HEK293 (cell line): ENCODE data around the gene STEAP1B.

Experiments used
- CTCF ChIA-PET: fragments of 350-600 bp; formaldehyde crosslinking; extraction: SDS; loops from one replicate; lab custom pipeline; 2021; ENCODE audit warnings: antibody characterized with exemption; lab: Yijun Ruan, JAX
- POLR2A ChIA-PET: fragments of 300-600 bp; formaldehyde crosslinking; extraction: SDS; loops from one replicate; lab custom pipeline; 2020; ENCODE audit warnings: antibody characterized with exemption, inconsistent platforms; lab: Yijun Ruan, JAX
- H3K27ac ChIP-seq: fragments of 200-500 bp; sonication (Bioruptor generic); 2 replicates; pipeline ENCODE4 v1.5.1; 2014; ENCODE audit warnings: low read depth, low read length, control low read depth, inconsistent platforms; ENCODE audit errors: extremely low read depth
- H3K36me3 ChIP-seq, 2 experiments: fragments of 200-500 bp in 1 of 2; sonication (Bioruptor generic) in 1 of 2; 1 replicate in 1 of 2; 2 replicates in 1 of 2; pipeline ENCODE4 v1.5.1; 2014 to 2017; ENCODE audit warnings: inconsistent platforms in 2 of 2, low read length in 2 of 2; ENCODE audit not compliant: control insufficient read depth in 2 of 2, insufficient read depth in 1 of 2
- H3K4me1 ChIP-seq: fragments of 200-500 bp; sonication (Bioruptor generic); 2 replicates; pipeline ENCODE4 v1.5.1; 2014; ENCODE audit warnings: mild to moderate bottlenecking, low read length, inconsistent platforms; ENCODE audit not compliant: control insufficient read depth, insufficient read depth
- H3K4me3 ChIP-seq: 2 replicates; pipeline ENCODE4 v1.5.1; 2011; ENCODE audit warnings: low read depth, mild to moderate bottlenecking, control low read depth, low read length, moderate library complexity
- H3K9me3 ChIP-seq: fragments of 200-500 bp; sonication (Bioruptor generic); 2 replicates; pipeline ENCODE4 v1.5.1; 2014; ENCODE audit warnings: low read depth, low read length, inconsistent platforms; ENCODE audit not compliant: control insufficient read depth, insufficient read depth
- GLI4 ChIP-seq: fragments of 450-650 bp; formaldehyde crosslinking; IDR thresholded peaks from 2 replicates; pipeline ENCODE4 v1.5.1; 2016; ENCODE audit warnings: missing biosample characterization, missing genetic modification characterization
- GLIS1 ChIP-seq: fragments of 450-650 bp; formaldehyde crosslinking; IDR thresholded peaks from 2 replicates; pipeline ENCODE4 v1.5.1; 2016; ENCODE audit warnings: missing biosample characterization, missing genetic modification characterization
- HOXC10 ChIP-seq: sonication (generic); formaldehyde crosslinking; IDR thresholded peaks from 2 replicates; pipeline ENCODE4 v1.8.1; 2023; ENCODE audit warnings: mild to moderate bottlenecking, missing genetic modification reagents
- IKZF3 ChIP-seq: fragments of 450-650 bp; IDR thresholded peaks from 2 replicates; pipeline ENCODE4 v1.5.0; 2018; ENCODE audit warnings: missing biosample characterization, mild to moderate bottlenecking, missing genetic modification characterization, moderate library complexity
- KLF7 ChIP-seq: fragments of 450-650 bp; formaldehyde crosslinking; IDR thresholded peaks from 2 replicates; pipeline ENCODE4 v1.5.1; 2016; ENCODE audit warnings: missing biosample characterization, missing genetic modification characterization, borderline replicate concordance
- REST ChIP-seq: fragments of 450-650 bp; formaldehyde crosslinking; IDR thresholded peaks from 2 replicates; pipeline ENCODE4 v1.5.1; 2016; ENCODE audit warnings: missing biosample characterization, missing genetic modification characterization
- SP2 ChIP-seq: fragments of 450-650 bp; formaldehyde crosslinking; IDR thresholded peaks from 2 replicates; pipeline ENCODE4 v1.5.1; 2016; ENCODE audit warnings: missing biosample characterization, missing genetic modification characterization
- ZNF10 ChIP-seq: fragments of 450-650 bp; formaldehyde crosslinking; IDR thresholded peaks from 2 replicates; pipeline ENCODE4 v1.5.1; 2017; ENCODE audit warnings: missing biosample characterization, missing genetic modification characterization
- ZNF175 ChIP-seq: fragments of 450-650 bp; formaldehyde crosslinking; IDR thresholded peaks from 2 replicates; pipeline ENCODE4 v1.5.1; 2016; ENCODE audit warnings: missing biosample characterization, missing genetic modification characterization
- ZNF335 ChIP-seq: fragments of 450-650 bp; formaldehyde crosslinking; conservative IDR thresholded peaks from 2 replicates; pipeline ENCODE4 v1.5.1; 2016; ENCODE audit warnings: missing biosample characterization, missing genetic modification characterization
- ZNF354C ChIP-seq: fragments of 450-650 bp; formaldehyde crosslinking; IDR thresholded peaks from 2 replicates; pipeline ENCODE4 v1.5.1; 2016; ENCODE audit warnings: missing biosample characterization, missing genetic modification characterization, low read depth, borderline replicate concordance
- ZNF521 ChIP-seq: fragments of 450-650 bp; formaldehyde crosslinking; IDR thresholded peaks from 2 replicates; pipeline ENCODE4 v1.5.1; 2017; ENCODE audit warnings: missing biosample characterization, mild to moderate bottlenecking, missing genetic modification characterization
- ZNF530 ChIP-seq: fragments of 450-650 bp; formaldehyde crosslinking; IDR thresholded peaks from 2 replicates; pipeline ENCODE4 v1.5.1; 2016; ENCODE audit warnings: low read depth, missing biosample characterization, missing genetic modification characterization
- ZNF549 ChIP-seq: fragments of 450-650 bp; IDR thresholded peaks from 2 replicates; pipeline ENCODE4 v1.5.1; 2018; ENCODE audit warnings: missing biosample characterization, missing genetic modification characterization, mild to moderate bottlenecking, inconsistent platforms, moderate library complexity
- ZNF596 ChIP-seq: fragments of 450-650 bp; IDR thresholded peaks from 2 replicates; pipeline ENCODE4 v1.5.0; 2018; ENCODE audit warnings: missing biosample characterization, mild to moderate bottlenecking, missing genetic modification characterization, moderate library complexity
- ZNF610 ChIP-seq: fragments of 450-650 bp; formaldehyde crosslinking; IDR thresholded peaks from 2 replicates; pipeline ENCODE4 v1.5.1; 2016; ENCODE audit warnings: missing biosample characterization, missing genetic modification characterization, borderline replicate concordance
- ZNF654 ChIP-seq: fragments of 450-650 bp; formaldehyde crosslinking; IDR thresholded peaks from 2 replicates; pipeline ENCODE4 v1.5.1; 2016; ENCODE audit warnings: low read depth, missing biosample characterization, missing genetic modification characterization
- ZNF660 ChIP-seq: fragments of 450-650 bp; IDR thresholded peaks from 2 replicates; pipeline ENCODE4 v1.5.1; 2018; ENCODE audit warnings: missing biosample characterization, mild to moderate bottlenecking, missing genetic modification characterization
- ZNF670 ChIP-seq: fragments of 450-650 bp; formaldehyde crosslinking; IDR thresholded peaks from 2 replicates; pipeline ENCODE4 v1.5.1; 2016; ENCODE audit warnings: missing biosample characterization, missing genetic modification characterization, low read depth
- ZSCAN23 ChIP-seq: fragments of 450-650 bp; formaldehyde crosslinking; IDR thresholded peaks from 2 replicates; pipeline ENCODE4 v1.5.1; 2016; ENCODE audit warnings: missing biosample characterization, missing genetic modification characterization

Gene STEAP1B

DNA sequence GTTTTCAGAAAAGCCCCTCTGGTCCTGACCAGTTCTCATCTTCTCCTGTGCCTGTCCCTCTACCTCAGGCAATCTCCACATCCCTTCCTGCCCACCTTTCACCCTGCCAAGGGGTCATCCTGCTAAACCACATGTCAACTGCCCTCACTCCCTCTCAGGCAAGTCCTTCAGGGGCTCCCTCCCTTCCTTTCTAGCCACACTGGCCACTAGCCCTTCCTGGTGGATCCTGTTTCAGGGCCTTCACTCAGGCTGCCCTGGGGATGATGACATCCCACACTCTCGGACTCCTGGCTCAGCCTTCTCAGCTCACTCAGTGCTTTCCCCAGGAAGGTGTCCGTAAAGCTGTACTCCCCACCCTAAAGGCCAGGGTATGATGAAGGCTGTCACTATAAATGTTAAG lies 13.4 kb downstream of the STEAP1B start (continued):
- TF ChIP-seq ZNF670 (tag by site-specific recombination) (no peak), ZNF335 (tag by site-specific recombination) (no peak)

GRCh38 chr7:22485189-22485588 lies 14.8 kb downstream of the STEAP1B start:
- ChIA-PET CTCF (interaction anchor here (0.7 to 4.3 kb wide), 6 partner anchors 26 to 382 kb away, joined by 3 to 21 read pairs (median 4); no protein-coding TSS in a partner anchor), POLR2A (no interaction called here)
- Histone ChIP-seq H3K27ac (no peak overlapping the region), H3K4me1 (no peaks in the 10 kb centered on the region), H3K9me3 (no peaks in the 10 kb centered on the region), H3K4me3 (no peak overlapping the region), H3K36me3 (no peaks in the 10 kb centered on the region)
- no peak for TF ChIP-seq ZNF549 (tag by site-specific recombination)
- no peak for TF ChIP-seq ZNF596
- TF ChIP-seq ZNF610 (tag by site-specific recombination), result no peak
- no peak for TF ChIP-seq ZNF10 (tag by site-specific recombination)
- no peak for TF ChIP-seq ZNF354C
- TF ChIP-seq GLI4 (tag by site-specific recombination), result no peak
- TF ChIP-seq GLIS1 (tag by site-specific recombination), result no peak

GRCh38 chr7:22482503-22482902 lies 17.5 kb downstream of the STEAP1B start:
- Histone ChIP-seq H3K4me3 (no peak overlapping the region), H3K4me1 (no peaks in the 10 kb centered on the region), H3K27ac (no peak overlapping the region), H3K9me3 (no peaks in the 10 kb centered on the region), H3K36me3 (no peaks in the 10 kb centered on the region)
- POLR2A ChIA-PET, result no interaction called here
- TF ChIP-seq ZNF530 (tag by site-specific recombination), result no peak
- no peak for TF ChIP-seq ZNF521 (tag by site-specific recombination)
- no peak for TF ChIP-seq REST (tag by site-specific recombination)
- no peak for TF ChIP-seq ZSCAN23 (tag by site-specific recombination)
- no peak for TF ChIP-seq SP2 (tag by site-specific recombination)
- TF ChIP-seq IKZF3 (tag by site-specific recombination), result no peak
- TF ChIP-seq ZNF654 (tag by site-specific recombination), result no peak
- TF ChIP-seq ZNF175, result no peak
- no peak for TF ChIP-seq KLF7 (tag by site-specific recombination)
- no peak for TF ChIP-seq HOXC10 (CRISPR knock-in tag)
- TF ChIP-seq GLIS1 (tag by site-specific recombination), result no peak
- TF ChIP-seq ZNF660, result no peak
- CTCF ChIA-PET, result interaction anchor here (0.8 to 2.2 kb wide), 2 partner anchors 372 to 1044 kb away, joined by 3 to 14 read pairs; no protein-coding TSS in a partner anchor
